GM10266 (cell line): ENCODE data around the gene OSBPL1A.

Source experiments
- DNase-seq: peaks from one replicate; pipeline ENCODE4 v3.0.0; 2012; ENCODE audit errors: extremely low spot score
- CTCF ChIP-seq: IDR thresholded peaks from 2 replicates; pipeline ENCODE4 v1.5.1; 2012; ENCODE audit warnings: mild to moderate bottlenecking, low read depth; ENCODE audit not compliant: control insufficient read depth, insufficient read depth; ENCODE audit errors: missing control alignments

Gene OSBPL1A

GRCh38 chr18:24198461-24198860 is 199.2 kb downstream of the OSBPL1A start:
- DNase-seq, result no peak
- no peak for TF ChIP-seq CTCF

GRCh38 chr18:24197412-24197811 is 200.2 kb downstream of the OSBPL1A start:
- DNase-seq, result no peak
- no peak for TF ChIP-seq CTCF

- no peak for DNase-seq
- no peak for TF ChIP-seq CTCF
Measured at GRCh38 chr18:24196764-24197163, 200.9 kb downstream of the OSBPL1A start.

GRCh38 chr18:24195296-24196053 is 202.1 kb downstream of the OSBPL1A start:
- DNase-seq, result no peak
- no peak for TF ChIP-seq CTCF

GRCh38 chr18:24190590-24190989 is 207.0 kb downstream of the OSBPL1A start:
- no peak for DNase-seq
- no peak for TF ChIP-seq CTCF

- TF ChIP-seq CTCF, result no peak
Measured at GRCh38 chr18:24189664-24190346, 207.8 kb downstream of the OSBPL1A start.

GRCh38 chr18:24189007-24189528 is 208.6 kb downstream of the OSBPL1A start:
- TF ChIP-seq CTCF, result no peak
- peak; percentile 30 for DNase-seq

More at GRCh38 chr18:24189664-24190346, 207.8 kb downstream of the OSBPL1A start:
- no peak for DNase-seq
